GM19455 (cell line): ENCODE results near the gene PCDHA6.
"Not testable (repeated sequence)": the region's sequence is repeated elsewhere in the genome, so short reads cannot be mapped to it uniquely, and the experiment has no call there.

ENCODE experiments used
- ATAC-seq: cut with Tn5 transposase; IDR thresholded peaks from one replicate; pipeline ENCODE4 v1.9.1; 2021; ENCODE audit not compliant: unreplicated experiment

PCDHA6 gene

DNA sequence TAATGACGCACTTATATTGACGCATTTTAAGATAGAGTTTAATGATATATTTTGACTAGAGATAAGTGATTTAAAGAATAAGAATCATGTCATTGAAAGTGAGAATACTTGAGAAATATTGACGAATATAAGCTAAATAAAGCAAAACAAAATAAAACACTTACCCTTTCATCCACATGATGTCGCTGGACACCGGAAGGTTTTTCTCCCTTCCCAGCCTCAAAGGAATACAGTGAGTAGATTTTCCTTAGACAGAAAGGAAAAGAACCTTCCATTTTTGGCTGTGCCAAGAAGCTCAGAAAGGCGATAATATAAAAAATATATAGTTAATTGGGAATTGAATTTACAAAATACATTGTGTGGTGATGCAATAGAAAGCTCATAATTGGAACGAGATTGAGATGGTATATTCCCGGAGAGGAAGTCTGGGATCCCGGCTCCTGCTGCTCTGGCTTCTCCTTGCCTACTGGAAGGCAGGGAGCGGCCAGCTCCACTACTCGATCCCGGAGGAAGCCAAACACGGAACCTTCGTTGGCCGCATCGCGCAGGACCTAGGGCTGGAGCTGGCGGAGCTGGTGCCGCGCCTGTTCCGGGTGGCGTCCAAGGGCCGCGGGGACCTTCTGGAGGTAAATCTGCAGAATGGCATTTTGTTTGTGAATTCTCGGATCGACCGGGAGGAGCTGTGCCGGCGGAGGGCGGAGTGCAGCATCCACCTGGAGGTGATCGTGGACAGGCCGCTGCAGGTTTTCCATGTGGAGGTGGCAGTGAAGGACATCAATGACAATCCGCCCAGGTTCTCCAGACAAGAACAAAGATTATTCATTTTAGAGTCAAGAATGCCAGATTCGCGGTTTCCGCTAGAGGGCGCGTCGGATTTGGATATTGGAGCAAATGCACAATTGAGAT, 6.1 kb upstream of the PCDHA6 start, which contains the start of gene PCDHA5:
Gene PCDHA5 (plus strand): TSS at position 239 of the 906 bp plus-strand sequence.
- ATAC-seq: no peak

DNA sequence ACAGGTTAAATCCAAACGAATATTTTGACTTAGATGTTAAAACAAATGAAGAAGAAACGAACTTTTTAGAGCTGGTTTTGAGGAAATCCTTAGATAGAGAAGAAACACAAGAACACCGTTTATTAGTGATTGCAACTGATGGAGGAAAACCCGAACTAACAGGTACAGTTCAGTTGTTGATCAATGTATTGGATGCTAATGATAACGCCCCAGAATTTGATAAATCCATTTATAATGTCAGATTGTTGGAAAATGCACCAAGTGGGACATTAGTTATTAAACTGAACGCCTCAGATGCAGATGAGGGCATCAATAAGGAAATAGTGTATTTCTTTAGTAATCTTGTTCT, 5.5 kb upstream of the PCDHA6 start:
- ATAC-seq: no peak

DNA sequence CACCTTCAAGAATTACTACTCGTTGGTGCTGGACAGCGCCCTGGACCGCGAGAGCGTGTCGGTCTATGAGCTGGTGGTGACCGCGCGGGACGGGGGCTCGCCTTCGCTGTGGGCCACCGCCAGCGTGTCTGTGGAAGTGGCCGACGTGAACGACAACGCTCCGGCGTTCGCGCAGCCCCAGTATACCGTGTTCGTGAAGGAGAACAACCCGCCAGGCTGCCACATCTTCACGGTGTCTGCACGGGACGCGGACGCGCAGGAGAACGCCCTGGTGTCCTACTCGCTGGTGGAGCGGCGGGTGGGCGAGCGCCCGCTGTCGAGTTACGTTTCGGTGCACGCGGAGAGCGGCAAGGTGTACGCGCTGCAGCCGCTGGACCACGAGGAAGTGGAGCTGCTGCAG, 4.8 kb upstream of the PCDHA6 start:
- ATAC-seq: not testable (repeated sequence)

DNA sequence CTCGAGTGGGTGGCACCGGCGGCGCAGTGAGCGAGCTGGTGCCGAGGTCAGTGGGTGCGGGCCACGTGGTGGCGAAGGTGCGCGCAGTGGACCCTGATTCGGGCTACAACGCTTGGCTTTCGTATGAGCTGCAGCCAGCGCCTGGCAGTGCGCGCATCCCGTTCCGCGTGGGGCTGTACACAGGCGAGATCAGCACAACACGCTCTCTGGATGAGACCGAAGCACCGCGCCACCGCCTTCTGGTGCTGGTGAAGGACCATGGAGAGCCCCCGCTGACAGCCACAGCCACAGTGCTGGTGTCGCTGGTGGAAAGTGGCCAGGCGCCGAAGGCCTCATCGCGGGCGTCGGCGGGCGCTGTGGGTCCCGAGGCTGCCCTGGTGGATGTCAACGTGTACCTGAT, 4.3 kb upstream of the PCDHA6 start:
- no peak for ATAC-seq

DNA sequence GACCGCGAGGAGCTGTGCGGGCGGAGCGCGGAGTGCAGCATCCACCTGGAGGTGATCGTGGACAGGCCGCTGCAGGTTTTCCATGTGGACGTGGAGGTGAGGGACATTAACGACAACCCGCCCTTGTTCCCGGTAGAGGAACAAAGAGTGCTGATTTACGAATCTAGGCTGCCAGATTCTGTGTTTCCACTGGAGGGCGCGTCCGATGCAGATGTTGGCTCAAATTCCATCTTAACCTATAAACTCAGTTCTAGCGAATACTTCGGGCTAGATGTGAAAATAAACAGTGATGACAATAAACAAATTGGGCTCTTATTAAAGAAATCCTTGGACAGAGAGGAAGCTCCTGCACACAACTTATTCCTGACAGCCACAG, 590 bp downstream of the PCDHA6 start:
- no peak for ATAC-seq

DNA sequence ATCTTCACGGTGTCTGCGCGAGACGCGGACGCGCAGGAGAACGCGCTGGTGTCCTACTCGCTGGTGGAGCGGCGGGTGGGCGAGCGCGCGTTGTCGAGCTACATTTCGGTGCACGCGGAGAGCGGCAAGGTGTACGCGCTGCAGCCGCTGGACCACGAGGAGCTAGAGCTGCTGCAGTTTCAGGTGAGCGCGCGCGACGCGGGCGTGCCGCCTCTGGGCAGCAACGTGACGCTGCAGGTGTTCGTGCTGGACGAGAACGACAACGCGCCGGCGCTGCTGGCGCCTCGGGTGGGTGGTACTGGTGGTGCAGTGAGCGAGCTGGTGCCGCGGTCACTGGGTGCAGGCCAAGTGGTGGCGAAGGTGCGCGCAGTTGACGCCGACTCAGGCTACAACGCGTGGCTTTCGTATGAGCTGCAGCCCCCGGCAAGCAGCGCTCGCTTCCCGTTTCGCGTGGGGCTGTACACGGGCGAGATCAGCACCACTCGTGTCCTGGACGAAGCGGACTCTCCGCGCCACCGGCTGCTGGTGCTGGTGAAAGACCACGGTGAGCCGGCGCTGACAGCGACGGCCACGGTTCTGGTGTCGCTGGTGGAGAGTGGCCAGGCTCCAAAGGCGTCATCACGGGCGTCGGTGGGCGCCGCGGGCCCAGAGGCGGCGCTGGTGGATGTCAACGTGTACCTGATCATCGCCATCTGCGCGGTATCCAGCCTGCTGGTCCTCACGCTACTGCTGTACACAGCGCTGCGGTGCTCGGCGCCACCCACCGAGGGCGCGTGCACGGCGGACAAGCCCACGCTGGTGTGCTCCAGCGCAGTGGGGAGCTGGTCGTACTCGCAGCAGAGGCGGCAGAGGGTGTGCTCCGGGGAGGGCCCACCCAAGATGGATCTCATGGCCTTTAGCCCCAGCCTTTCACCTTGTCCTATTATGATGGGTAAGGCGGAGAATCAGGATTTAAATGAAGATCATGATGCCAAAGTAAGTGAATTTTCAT, 2.0 kb downstream of the PCDHA6 start:
- ATAC-seq: not testable (repeated sequence)

DNA sequence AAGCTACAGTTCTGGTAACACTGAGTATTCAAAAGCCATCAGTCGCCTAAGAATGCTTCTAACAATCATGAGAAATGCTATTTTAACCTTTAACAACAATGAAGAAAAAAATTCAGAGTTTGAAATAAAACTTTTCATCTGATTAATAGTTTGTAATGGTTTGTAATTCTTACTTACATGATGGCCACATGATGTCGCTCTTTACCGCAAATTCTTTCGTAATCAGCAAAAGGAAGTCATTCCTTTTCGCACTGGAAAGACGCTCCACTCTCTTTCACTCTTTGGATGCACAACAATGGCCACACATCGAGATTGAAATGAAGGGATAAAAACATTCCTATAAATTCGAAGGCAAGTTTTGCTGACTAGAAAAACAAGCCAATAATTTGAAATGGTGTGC, 6.2 kb downstream of the PCDHA6 start, which contains the start of gene PCDHA7:
Gene PCDHA7 (plus strand): TSS at position 277 of the 400 bp plus-strand sequence. CDS start 115 bp downstream, at position 392.
- ATAC-seq: no peak

DNA sequence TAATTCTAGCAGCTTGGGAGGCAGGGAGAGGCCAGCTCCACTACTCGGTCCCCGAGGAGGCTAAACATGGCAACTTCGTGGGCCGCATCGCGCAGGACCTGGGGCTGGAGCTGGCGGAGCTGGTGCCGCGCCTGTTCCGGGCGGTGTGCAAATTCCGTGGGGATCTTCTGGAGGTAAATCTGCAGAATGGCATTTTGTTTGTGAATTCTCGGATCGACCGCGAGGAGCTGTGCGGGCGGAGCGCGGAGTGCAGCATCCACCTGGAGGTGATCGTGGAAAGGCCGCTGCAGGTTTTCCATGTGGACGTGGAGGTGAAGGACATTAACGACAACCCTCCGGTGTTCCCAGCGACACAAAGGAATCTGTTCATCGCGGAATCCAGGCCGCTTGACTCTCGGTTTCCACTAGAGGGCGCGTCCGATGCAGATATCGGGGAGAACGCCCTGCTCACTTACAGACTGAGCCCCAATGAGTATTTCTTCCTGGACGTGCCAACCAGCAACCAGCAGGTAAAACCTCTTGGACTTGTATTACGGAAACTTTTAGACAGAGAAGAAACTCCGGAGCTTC, 6.8 kb downstream of the PCDHA6 start:
- not testable (repeated sequence) for ATAC-seq

DNA sequence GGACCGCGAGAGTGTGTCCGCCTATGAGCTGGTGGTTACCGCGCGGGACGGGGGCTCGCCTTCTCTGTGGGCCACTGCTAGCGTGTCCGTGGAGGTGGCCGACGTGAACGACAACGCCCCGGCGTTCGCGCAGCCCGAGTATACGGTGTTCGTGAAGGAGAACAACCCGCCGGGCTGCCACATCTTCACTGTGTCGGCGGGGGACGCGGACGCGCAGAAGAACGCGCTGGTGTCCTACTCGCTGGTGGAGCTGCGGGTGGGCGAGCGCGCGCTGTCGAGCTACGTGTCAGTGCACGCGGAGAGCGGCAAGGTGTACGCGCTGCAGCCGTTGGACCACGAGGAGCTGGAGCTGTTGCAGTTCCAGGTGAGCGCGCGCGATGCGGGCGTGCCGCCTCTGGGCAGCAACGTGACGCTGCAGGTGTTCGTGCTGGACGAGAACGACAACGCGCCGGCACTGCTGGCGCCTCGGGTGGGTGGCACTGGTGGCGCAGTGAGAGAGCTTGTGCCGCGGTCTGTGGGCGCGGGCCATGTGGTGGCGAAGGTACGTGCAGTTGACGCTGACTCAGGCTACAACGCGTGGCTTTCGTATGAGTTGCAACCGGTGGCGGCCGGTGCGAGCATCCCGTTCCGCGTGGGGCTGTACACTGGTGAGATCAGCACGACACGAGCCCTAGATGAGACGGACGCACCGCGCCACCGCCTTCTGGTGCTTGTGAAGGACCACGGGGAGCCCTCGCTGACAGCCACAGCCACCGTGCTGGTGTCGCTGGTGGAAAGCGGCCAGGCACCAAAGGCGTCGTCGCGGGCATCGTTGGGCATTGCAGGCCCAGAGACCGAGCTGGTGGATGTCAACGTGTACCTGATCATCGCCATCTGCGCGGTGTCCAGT, 8.1 kb downstream of the PCDHA6 start:
- no peak for ATAC-seq

DNA sequence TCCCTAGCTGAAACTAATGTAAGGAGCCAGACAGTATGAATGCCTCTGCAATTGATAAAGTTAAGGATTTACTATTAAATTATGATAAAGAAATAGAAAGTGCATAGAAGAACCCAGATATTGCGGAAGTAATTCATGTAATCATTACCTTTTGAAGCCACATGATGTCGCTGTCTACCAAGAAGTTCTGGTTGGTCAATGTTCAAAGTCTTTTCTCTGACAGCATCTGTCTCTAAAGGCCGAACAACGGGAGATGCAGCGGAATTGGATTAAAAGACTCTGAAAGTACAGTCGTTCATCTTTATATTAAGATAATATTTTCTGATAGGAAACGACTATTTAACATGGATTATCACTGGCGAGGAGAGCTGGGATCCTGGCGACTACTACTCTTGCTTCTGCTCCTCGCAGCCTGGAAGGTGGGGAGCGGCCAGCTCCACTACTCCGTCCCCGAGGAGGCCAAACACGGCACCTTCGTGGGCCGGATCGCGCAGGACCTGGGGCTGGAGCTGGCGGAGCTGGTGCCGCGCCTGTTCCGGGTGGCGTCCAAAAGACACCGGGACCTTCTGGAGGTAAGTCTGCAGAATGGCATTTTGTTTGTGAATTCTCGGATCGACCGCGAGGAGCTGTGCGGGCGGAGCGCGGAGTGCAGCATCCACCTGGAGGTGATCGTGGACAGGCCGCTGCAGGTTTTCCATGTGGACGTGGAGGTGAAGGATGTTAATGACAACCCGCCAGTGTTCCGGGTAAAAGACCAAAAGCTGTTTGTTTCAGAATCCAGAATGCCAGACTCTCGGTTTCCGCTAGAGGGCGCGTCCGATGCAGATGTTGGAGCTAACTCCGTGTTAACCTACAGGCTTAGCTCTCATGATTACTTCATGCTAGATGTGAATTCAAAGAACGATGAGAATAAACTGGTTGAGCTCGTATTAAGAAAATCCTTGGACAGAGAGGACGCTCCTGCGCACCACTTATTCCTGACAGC, 13.5 kb downstream of the PCDHA6 start, which contains the start of gene PCDHA8:
Gene PCDHA8 (plus strand): TSS at position 210 of the 985 bp plus-strand sequence. CDS start 135 bp downstream, at position 345.
- ATAC-seq: no peak

DNA sequence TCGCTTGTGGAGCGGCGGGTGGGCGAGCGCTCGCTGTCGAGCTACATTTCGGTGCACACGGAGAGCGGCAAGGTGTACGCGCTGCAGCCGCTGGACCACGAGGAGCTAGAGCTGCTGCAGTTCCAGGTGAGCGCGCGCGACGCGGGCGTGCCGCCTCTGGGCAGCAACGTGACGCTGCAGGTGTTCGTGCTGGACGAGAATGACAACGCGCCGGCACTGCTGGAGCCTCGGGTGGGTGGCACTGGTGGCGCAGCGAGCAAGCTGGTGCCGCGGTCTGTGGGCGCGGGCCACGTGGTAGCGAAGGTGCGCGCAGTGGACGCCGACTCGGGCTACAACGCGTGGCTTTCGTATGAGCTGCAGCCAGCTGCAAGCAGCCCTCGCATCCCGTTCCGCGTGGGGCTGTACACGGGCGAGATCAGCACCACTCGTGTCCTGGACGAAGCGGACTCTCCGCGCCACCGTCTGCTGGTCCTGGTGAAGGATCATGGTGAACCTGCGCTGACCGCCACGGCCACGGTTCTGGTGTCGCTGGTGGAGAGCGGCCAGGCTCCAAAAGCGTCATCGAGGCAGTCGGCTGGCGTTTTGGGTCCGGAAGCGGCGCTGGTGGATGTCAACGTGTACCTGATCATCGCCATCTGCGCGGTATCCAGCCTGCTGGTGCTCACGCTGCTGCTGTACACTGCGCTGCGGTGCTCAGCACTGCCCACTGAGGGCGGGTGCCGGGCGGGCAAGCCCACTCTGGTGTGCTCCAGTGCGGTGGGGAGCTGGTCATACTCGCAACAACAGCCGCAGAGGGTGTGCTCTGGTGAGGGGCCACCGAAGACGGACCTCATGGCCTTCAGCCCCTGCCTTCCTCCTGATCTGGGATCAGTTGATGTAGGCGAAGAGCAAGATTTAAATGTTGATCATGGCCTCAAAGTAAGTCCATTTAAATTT, 15.3 kb downstream of the PCDHA6 start:
- no peak for ATAC-seq

DNA sequence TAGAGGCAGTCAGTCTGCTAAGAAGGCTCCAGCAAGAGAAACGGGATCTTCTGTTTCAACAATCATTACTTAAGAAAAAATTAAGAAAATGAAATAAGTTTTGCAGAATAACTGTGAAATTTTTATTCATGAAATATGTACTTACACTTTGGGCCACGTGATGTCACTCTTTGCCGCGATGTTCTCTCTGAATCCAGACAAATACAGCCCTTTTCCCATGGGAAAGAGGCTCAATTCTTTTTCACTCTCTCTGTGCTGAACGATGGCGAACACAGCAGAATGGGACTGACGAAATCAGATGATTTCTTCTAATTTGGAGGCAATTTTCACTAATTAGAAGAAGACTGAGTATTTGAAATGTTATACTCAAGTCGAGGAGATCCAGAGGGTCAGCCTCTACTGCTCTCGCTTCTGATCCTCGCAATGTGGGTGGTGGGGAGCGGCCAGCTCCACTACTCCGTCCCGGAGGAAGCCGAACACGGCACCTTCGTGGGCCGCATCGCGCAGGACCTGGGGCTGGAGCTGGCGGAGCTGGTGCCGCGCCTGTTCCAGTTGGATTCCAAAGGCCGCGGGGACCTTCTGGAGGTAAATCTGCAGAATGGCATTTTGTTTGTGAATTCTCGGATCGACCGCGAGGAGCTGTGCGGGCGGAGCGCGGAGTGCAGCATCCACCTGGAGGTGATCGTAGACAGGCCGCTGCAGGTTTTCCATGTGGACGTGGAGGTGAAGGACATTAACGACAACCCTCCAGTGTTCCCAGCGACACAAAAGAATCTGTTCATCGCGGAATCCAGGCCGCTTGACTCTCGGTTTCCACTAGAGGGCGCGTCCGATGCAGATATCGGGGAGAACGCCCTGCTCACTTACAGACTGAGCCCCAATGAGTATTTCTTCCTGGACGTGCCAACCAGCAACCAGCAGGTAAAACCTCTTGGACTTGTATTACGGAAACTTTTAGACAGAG, 20.7 kb downstream of the PCDHA6 start, which contains the start of gene PCDHA9:
Gene PCDHA9 (plus strand): TSS at position 244 of the 964 bp plus-strand sequence. CDS start 114 bp downstream, at position 358.
- ATAC-seq: not testable (repeated sequence)

DNA sequence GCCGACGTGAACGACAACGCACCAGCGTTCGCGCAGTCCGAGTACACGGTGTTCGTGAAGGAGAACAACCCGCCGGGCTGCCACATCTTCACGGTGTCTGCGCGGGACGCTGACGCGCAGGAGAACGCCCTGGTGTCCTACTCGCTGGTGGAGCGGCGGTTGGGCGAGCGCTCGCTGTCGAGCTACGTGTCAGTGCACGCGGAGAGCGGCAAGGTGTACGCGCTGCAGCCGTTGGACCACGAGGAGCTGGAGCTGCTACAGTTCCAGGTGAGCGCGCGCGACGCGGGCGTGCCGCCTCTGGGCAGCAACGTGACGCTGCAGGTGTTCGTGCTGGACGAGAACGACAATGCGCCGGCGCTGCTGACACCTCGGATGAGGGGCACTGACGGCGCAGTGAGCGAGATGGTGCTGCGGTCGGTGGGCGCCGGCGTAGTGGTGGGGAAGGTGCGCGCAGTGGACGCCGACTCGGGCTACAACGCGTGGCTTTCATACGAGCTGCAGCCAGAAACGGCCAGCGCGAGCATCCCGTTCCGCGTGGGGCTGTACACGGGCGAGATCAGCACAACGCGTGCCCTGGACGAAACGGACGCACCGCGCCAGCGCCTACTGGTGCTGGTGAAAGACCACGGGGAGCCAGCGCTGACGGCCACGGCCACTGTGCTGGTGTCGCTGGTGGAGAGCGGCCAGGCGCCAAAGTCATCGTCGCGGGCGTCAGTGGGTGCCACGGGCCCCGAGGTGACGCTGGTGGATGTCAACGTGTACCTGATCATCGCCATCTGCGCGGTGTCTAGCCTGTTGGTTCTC, 22.3 kb downstream of the PCDHA6 start:
- ATAC-seq: not testable (repeated sequence)

DNA sequence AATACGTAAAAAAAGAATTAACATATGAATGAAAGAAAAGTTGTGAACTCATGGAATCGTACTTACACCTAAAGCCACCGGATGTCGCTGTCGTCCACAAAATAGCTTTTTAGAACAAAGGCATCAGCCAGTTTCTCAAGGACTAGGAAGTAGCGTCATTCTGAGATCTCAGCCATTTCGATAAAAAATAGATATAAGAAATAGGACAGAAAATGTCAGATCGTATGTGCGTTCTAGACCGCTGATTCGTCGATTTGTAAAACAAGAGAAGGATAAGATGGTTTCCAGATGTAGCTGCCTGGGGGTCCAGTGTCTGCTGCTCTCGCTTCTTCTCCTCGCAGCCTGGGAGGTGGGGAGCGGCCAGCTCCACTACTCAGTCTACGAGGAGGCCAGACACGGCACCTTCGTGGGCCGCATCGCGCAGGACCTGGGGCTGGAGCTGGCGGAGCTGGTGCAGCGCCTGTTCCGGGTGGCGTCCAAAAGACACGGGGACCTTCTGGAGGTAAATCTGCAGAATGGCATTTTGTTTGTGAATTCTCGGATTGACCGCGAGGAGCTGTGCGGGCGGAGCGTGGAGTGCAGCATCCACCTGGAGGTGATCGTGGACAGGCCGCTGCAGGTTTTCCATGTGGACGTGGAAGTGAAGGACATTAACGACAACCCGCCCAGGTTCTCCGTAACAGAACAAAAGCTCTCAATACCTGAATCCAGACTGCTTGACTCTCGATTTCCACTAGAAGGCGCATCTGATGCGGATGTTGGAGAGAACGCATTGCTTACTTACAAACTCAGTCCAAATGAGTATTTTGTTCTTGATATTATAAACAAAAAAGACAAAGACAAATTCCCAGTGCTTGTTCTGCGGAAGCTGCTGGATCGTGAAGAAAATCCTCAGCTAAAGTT, 28.3 kb downstream of the PCDHA6 start, which contains the start of gene PCDHA10:
Gene PCDHA10 (plus strand): TSS at position 126 of the 903 bp plus-strand sequence. CDS start 152 bp downstream, at position 278.
- no peak for ATAC-seq
